ENCODE data around the gene FILIP1. TPM values are rescaled to one million over a fixed set of nuclear protein-coding genes. Genes with fewer than 3 reads are reported as not detected.
A peak's percentile ranks its signal among the peaks of the same experiment; 100 is the strongest.

FILIP1 gene
- polyA plus RNA-seq, 2 of the 4 experiments (the other 2 are of a cell fraction), result 2.3 to 15.6 TPM

DNA sequence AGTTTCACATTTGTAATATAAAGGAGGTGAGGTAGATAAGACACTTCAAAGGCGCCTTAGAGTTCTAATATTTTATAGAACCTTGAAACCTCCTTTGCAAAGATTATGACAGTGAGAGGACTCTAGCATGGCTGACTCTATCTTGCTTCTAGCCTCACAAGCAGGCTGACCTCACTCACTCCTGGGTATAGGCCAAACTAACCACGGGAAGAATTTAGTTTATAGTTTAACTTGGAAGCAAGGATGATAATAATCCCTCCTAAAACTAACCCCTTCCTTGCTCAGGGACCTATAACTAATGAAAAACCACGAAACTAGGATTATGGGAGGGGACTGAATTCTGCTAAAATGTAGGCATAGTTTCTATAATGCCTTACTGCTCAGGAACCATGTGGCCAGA lies 84.3 kb downstream of the FILIP1 start:
- Histone ChIP-seq H3K27ac (no peak overlapping the region), H3K4me2 (no peak overlapping the region), H3K4me1 (peaks cover 18% of the 10 kb centered on the region), H3K9me3 (peaks cover 8% of the 10 kb centered on the region; the same call in 2 of the 3 replicates), H3K4me3 (no peak overlapping the region)
- ChIA-PET CTCF (no interaction called here), POLR2A (no interaction called here)
- no peak for FAIRE-seq
- TF ChIP-seq NPAS2 (CRISPR knock-in tag; IDR thresholded peaks at IDR 0.05; ENCODE audit: borderline replicate concordance) (no peak), HEYL (CRISPR knock-in tag; IDR thresholded peaks at IDR 0.05) (no peak), JUNB (IDR thresholded peaks at IDR 0.05) (no peak)
- DNase-seq (ENCODE audit: low read depth in 1 of 2, low spot score in 1 of 2), result no peak
- 58% methylated on average over 3 of the region's 3 CpGs for WGBS (ENCODE audit: missing lambda C conversion rate)
- ATAC-seq, result no peak

GRCh38 chr6:75403563-75404080 lies 90.0 kb downstream of the FILIP1 start:
- Histone ChIP-seq H3K27ac (0 out of 6 replicates have a peak overlapping the region, but pooled peaks of 1 of the 2 experiments have one; percentile 21), H3K4me3 (no peak overlapping the region), H3K4me2 (no peak overlapping the region), H3K4me1 (peaks cover 9% of the 10 kb centered on the region; the same call in 2 of the 3 replicates), H3K9me3 (no peaks in the 10 kb centered on the region)
- ChIA-PET CTCF (interaction anchor here (1.5 kb wide), 1 partner anchor 34 kb away, joined by 5 read pairs; no protein-coding TSS in a partner anchor), POLR2A (no interaction called here)
- no peak for DNase-seq (ENCODE audit: low read depth in 1 of 2, low spot score in 1 of 2)
- no peak for FAIRE-seq
- ATAC-seq, result no peak
- whole genome bisulfite sequencing (ENCODE audit: missing lambda C conversion rate), result 86% methylated on average over 3 of the region's 3 CpGs
- TF ChIP-seq RNF2 (IDR thresholded peaks at IDR 0.05; ENCODE audit: borderline replicate concordance, low read depth) (no peak), EHF (CRISPR knock-in tag; IDR thresholded peaks at IDR 0.05) (no peak), CBX2 (IDR thresholded peaks at IDR 0.05; ENCODE audit: borderline replicate concordance, low read depth) (no peak), RAD21 (conservative IDR thresholded peaks at IDR 0.05 in 1 of 2, IDR thresholded peaks at IDR 0.05 in 1 of 2) (no peak)
- TF ChIP-seq, protein P1, sequence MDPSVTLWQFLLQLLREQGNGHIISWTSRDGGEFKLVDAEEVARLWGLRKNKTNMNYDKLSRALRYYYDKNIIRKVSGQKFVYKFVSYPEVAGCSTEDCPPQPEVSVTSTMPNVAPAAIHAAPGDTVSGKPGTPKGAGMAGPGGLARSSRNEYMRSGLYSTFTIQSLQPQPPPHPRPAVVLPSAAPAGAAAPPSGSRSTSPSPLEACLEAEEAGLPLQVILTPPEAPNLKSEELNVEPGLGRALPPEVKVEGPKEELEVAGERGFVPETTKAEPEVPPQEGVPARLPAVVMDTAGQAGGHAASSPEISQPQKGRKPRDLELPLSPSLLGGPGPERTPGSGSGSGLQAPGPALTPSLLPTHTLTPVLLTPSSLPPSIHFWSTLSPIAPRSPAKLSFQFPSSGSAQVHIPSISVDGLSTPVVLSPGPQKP (IDR thresholded peaks at IDR 0.05; ENCODE audit: low read depth, low read length), result no peak

DNA sequence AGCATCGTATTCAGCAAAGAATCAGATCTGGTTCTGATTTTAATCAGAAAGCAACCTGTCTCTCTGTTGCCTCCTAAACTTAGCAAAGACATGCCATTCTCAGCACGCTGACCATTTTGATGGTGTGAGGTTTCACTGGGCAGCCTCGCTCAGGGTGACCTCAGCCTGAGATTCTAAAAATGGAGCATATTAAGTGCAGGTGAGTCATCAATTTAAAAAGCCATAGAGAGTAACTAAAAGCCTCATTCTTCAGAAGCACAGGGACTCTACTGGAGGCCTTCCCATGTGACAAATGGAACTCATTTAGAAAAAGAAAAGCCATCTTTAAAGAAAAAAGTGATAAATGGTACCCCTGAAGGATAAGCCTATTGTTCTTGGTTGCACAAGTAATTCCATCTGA lies 91.3 kb downstream of the FILIP1 start:
- H3K4me3 ChIP-seq, result no peak overlapping the region
- no peaks in the 10 kb centered on the region for H3K9me3 ChIP-seq
- peaks cover 22% of the 10 kb centered on the region for H3K4me1 ChIP-seq
- 47% methylated on average over 3 of the region's 3 CpGs for WGBS (ENCODE audit: missing lambda C conversion rate)
- FAIRE-seq (no peak), ATAC-seq (peak in 1 of 2 experiments; percentile 63; a peak in 3 of 6 replicates), DNase-seq (ENCODE audit: low read depth in 1 of 2, low spot score in 1 of 2) (no peak)
- ChIA-PET POLR2A (no interaction called here), CTCF (no interaction called here)
- H3K27ac ChIP-seq, result peak overlapping the region in 1 of 2 experiments; percentile 16; a peak in 1 of 6 replicates
- H3K4me2 ChIP-seq, result peak overlapping the region; percentile 30; the same call in 1 of the 3 replicates
- TF ChIP-seq CEBPB (IDR thresholded peaks at IDR 0.05), result no peak
- no peak for TF ChIP-seq FOSL2 (IDR thresholded peaks at IDR 0.05)
- TF ChIP-seq FOSL2 (CRISPR knock-in tag; IDR thresholded peaks at IDR 0.05), result peak; percentile 70
- no peak for TF ChIP-seq GATA3 (IDR thresholded peaks at IDR 0.05; ENCODE audit: borderline replicate concordance)

DNA sequence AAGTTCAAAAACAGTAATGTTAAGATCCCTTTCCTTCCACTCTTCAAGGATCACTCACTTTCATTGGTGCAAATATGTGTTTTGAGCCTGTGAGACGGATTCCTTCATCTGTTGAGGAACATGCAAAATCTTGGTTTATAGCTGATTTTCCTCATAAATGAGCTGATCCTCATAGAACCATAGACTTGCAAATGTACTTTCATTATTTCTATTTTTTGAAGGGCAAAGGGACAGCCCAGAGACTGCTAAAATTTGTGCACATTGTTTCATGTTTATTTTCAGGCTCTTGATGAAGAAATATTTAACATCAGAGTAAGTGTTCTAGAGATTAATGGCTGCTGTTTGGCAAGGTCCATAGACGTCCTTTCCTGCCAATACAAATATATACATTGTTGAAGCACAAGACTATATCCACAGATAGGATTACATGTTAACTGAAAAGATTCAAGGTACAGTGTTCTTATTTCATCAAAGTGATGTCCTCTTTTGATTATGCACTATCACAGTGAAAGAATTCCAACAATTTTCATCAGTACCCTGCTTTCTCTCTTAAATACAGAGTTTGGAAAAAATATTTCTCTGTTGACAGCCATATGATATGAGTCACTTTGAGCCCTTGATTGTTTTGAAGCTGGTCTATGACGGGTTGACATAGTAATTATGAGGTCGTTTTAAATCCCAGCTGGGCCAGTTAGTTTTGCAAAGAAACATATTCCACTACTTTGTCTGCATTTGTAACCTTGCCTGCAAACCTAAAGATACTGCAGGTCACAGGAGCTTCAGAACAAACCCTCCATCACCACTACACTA lies 95.7 kb downstream of the FILIP1 start:
- H3K4me2 ChIP-seq, result peak overlapping the region; percentile 51
- CTCF ChIA-PET, result interaction anchor here (0.6 kb wide), 1 partner anchor 148 kb away, joined by 3 read pairs; no protein-coding TSS in a partner anchor
- 26% methylated on average over 4 of the region's 4 CpGs for WGBS (ENCODE audit: missing lambda C conversion rate)
- H3K4me1 ChIP-seq, result peaks cover 24% of the 10 kb centered on the region
- peak overlapping the region; percentile 32 to 34; a peak in 3 of 6 replicates for H3K27ac ChIP-seq
- ATAC-seq, result peak in 1 of 2 experiments; percentile 38; a peak in 3 of 6 replicates
- no peak for DNase-seq (ENCODE audit: low read depth in 1 of 2, low spot score in 1 of 2)
- FAIRE-seq, result no peak
- H3K4me3 ChIP-seq, result no peak overlapping the region
- no peaks in the 10 kb centered on the region for H3K9me3 ChIP-seq
- POLR2A ChIA-PET, result no interaction called here
- no peak for TF ChIP-seq CHD2 (IDR thresholded peaks at IDR 0.05; ENCODE audit: low read length, partially characterized antibody)
- TF ChIP-seq RARB (CRISPR knock-in tag; IDR thresholded peaks at IDR 0.05), result no peak
- TF ChIP-seq SMC3 (IDR thresholded peaks at IDR 0.05), result no peak
- no peak for TF ChIP-seq FOSL2 (IDR thresholded peaks at IDR 0.05)
- TF ChIP-seq FOSL2 (CRISPR knock-in tag; IDR thresholded peaks at IDR 0.05), result peak; percentile 45
- no peak for TF ChIP-seq RFX5 (IDR thresholded peaks at IDR 0.05)
- TF ChIP-seq GATA3 (IDR thresholded peaks at IDR 0.05; ENCODE audit: borderline replicate concordance), result 0 out of 2 replicates have a peak, but pooled peaks have one; percentile 47

Data from A549 (cell line).